HG03457 (cell line): ENCODE measurements around the gene SLC9A8.

ENCODE experiments used
- ATAC-seq: cut with Tn5 transposase; IDR thresholded peaks from one replicate; pipeline ENCODE4 v1.9.1; 2021; ENCODE audit warnings: moderate number of reproducible peaks; ENCODE audit not compliant: unreplicated experiment

Gene SLC9A8

DNA sequence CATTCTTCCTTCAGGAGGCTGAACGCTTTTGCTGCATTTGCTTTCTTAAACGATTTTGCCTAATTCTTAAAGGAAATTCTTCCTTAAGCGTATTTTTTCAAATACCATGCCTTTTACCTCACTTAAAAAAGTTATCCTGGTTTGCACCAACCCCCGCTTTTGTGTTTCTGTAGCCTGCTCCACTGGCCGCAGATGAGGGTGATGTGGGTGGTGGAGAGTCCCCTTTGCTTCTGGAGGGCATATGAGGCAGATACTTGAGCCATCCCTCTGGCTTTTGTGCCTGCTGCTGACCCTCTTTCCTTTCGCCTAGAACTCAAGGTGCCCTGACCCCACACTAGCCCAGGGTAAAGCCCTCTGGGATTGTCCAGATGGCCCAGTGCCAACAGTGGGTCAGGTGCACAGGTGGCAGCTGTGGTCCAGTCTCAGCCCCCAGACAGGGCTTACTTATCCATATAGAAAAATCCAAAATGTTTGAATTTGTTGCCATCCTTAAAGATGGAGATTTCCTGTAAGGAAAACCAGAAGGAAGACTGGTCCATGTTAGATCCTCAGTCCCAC is 58.8 kb downstream of the SLC9A8 start:
- no peak for ATAC-seq

DNA sequence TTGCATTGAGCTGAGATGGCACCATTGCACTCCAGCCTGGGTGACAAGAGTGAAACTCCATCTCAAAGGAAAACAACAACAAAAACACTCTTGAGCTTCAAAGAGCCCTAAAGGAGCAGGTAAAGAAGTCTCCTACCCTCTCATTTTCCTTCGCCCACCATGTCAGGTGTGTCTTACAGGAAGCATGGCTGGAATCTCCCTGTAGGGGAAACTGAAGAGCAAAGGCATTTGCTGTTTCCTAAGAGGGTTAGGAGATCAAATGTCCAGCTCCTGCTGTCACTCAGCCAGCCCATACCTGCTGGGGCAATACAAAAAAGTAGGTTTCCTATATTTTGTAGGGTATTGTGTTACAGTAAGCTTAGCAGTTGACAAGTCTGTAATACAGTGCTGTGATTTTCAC is 59.4 kb downstream of the SLC9A8 start:
- no peak for ATAC-seq

- no peak for ATAC-seq
Observed at GRCh38 chr20:49874696-49875095, 62.1 kb downstream of the SLC9A8 start.

- no peak for ATAC-seq
Observed at GRCh38 chr20:49877386-49877921, 64.8 kb downstream of the SLC9A8 start.

GRCh38 chr20:49878977-49879376 is 66.3 kb downstream of the SLC9A8 start:
- ATAC-seq: no peak

- no peak for ATAC-seq
Observed at GRCh38 chr20:49880177-49880576, 67.5 kb downstream of the SLC9A8 start.

DNA sequence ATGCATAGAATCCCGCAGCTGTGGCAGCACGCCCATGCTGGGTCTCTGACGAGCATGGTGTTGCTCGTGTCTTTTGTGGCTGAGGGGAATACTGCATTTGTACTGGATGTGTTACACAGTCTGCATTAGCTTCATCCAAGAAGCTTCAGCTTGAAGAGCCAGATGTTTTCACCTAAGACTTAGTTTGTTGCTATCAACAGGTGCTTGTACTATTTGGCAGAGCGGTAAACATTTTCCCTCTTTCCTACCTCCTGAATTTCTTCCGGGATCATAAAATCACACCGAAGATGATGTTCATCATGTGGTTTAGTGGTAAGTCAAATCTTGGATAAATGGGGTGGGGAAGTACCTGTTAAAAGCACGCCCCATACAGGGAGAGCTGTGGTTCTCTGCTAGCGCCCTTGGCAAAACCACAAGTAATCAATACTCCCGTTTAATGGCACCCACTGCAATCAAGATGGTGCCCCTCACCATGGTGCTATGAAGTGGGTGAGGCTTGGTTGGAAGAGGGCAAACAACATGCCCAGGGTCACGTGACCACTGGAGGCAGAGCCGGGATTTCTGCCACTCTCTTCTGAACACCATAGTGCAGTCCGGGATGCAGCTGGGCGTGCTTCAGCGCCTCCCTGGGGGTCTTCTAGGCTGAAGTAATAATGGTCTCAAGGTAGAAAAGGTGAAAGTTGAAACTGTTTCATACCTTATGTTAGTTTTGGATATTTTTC is 68.3 kb downstream of the SLC9A8 start:
- no peak for ATAC-seq

GRCh38 chr20:49882171-49882970 is 69.7 kb downstream of the SLC9A8 start:
- ATAC-seq: no peak

- no peak for ATAC-seq
Observed at GRCh38 chr20:49883246-49883802, 70.7 kb downstream of the SLC9A8 start.

- no peak for ATAC-seq
Observed at GRCh38 chr20:49885558-49886332, 73.1 kb downstream of the SLC9A8 start.

- ATAC-seq: no peak
Observed at GRCh38 chr20:49886571-49887213, 74.1 kb downstream of the SLC9A8 start.

- ATAC-seq: no peak
Observed at GRCh38 chr20:49887251-49888211, 74.9 kb downstream of the SLC9A8 start.

- no peak for ATAC-seq
Observed at GRCh38 chr20:49888212-49889000, 75.8 kb downstream of the SLC9A8 start.

DNA sequence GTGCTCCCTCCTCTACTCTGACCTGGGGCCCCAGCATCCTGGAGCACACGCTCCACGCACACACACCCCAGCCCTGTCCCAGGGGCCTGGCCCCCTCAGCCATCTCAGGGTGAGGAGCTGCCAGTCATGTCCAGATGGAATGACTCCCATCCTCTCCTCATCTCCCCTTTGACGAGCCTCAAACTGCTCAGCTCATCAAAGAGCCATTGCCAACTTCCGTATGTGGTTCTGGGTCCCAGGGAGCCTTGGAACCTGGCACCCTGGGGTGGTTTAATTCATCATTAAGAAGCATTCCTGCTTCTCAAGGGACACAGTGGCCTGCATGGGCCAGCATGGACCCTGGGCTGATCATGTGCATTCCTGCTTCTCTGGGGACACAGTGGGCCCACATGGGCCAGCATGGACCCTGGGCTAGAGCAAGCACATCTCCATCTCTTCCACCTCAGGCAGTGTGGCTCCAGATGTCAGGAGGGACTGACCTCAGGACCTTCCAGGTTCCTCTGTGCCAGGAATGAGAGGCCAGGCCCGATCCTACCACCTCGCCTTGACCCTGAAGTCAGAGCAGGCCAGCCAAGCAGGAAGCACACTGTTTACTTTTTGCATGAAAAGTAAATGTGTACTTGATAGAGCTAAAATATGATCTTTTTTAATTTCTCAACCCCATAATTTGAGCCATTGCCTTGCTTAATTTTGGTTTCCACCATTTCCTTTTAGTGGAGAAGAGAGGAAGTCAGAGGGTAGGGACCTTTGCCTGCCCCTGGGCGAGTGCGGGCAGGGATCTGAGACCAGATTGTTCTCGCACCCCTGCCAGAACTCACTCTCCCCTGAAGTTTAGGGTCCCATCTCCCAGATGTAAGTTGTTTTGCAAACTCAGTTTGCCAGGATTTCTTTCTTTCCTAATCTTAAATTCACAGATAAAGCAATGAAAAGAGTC is 76.6 kb downstream of the SLC9A8 start:
- no peak for ATAC-seq

DNA sequence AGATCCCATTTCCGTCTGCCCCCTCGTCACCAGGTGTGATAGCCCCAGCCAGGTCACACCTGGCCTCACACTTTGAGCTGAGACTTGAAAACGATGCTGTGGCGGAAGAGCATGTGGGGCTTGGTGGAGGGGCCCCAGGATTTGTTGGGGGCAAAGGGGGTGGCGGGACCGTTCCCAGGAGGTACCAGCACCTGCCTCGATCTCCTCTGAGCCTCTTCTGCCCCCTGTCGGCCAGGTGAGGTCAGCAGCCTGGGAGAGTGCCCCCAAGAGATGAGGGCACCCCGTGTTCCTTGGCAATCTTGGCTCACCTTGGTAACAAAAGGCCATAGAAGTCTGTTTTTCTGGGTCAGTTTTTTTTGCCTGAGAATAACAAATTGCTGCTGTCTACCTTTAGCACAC is 77.3 kb downstream of the SLC9A8 start:
- no peak for ATAC-seq

DNA sequence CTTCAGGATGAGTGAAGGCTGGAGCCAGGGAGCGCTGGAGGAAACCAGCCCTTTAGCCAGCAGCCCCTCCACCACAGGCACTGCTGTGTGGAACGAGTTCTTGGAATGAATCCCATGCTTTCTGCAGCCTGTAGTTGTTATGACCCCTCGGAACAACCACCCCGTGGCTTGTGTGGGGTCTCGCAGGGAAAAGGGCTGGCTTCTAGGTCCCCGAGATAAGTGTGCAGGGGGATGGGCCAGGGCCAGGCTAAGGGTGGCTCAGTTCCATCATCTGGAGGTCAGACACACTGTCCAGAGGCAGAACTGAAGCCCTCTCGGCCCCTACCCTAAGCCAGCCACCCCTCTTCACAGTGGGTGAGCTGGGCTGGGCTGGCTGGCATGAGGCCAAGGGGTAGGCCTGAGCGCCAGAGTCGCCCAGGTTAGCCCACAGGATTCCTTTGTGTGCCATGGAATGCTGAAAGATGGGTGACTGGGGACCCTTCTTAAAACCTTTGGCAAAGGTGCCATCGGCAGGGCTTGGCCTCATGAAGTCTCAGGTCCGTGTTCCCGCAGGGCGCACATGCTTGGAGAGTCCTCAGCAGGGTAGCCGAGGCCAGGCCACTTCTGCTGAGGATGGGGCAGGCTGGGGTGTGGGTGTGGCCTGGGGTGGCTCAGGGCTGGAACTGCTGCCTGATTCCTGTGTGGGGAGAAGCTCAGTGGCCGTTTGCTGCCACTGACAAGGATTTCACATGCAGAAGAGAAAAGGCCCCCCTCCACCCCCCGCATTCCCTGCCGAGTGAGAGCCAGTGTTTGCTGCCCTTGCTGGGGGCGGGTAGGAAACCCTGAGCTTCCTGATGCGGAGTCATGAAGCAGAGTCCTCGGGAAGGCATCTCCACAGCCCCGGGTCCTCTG is 78.1 kb downstream of the SLC9A8 start:
- ATAC-seq: no peak
